KG1 (cell line): ENCODE data around the gene SNX1.
"Not testable (repeated sequence)": the region's sequence is repeated elsewhere in the genome, so short reads cannot be mapped to it uniquely, and the experiment has no call there.

Experiments used
- DNase-seq: peaks from one replicate; lab custom pipeline; 2025; lab: John Stamatoyannopoulos, UW

The SNX1 gene, protein sequence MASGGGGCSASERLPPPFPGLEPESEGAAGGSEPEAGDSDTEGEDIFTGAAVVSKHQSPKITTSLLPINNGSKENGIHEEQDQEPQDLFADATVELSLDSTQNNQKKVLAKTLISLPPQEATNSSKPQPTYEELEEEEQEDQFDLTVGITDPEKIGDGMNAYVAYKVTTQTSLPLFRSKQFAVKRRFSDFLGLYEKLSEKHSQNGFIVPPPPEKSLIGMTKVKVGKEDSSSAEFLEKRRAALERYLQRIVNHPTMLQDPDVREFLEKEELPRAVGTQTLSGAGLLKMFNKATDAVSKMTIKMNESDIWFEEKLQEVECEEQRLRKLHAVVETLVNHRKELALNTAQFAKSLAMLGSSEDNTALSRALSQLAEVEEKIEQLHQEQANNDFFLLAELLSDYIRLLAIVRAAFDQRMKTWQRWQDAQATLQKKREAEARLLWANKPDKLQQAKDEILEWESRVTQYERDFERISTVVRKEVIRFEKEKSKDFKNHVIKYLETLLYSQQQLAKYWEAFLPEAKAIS

DNA sequence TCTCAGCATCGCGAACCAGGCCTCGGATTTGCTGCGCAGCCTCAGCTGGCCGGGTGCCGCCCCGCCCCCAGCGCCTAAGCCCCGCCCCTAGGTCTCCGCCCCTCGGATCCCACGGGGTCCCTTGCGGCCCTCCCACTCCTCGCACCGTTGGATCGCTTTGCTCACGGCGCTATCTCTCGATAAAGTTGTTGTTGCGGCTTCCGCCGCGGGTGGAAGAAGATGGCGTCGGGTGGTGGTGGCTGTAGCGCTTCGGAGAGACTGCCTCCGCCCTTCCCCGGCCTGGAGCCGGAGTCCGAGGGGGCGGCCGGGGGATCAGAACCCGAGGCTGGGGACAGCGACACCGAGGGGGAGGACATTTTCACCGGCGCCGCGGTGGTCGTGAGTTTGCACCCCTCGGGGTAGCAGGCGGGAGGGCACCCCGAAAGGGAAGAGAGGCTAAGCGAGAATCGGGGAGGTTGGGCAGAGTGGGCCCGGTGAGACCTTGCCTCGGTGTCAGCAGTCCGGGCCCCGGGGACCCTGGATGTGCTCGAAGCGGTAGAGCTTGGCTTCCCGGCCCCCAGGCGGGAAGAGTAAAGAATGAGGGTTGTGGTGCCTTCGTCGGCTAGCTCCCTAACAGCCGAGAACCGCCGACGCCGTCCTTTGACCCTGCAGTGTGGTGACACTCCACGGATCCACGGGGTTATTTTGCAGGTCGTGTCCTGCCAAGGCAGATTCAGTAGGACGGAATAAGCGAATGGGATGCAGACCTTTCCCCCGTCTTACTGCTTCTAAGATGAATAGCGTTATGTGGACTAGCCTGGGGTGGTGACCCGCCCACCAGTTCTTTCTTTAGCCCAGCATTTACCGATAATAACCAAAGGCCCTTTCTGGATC, at the start of gene SNX1:
Gene SNX1 (plus strand): TSS at position 188 of the 873 bp plus-strand sequence. CDS start 32 bp downstream, at position 220.
- peak; percentile 81 for DNase-seq

DNA sequence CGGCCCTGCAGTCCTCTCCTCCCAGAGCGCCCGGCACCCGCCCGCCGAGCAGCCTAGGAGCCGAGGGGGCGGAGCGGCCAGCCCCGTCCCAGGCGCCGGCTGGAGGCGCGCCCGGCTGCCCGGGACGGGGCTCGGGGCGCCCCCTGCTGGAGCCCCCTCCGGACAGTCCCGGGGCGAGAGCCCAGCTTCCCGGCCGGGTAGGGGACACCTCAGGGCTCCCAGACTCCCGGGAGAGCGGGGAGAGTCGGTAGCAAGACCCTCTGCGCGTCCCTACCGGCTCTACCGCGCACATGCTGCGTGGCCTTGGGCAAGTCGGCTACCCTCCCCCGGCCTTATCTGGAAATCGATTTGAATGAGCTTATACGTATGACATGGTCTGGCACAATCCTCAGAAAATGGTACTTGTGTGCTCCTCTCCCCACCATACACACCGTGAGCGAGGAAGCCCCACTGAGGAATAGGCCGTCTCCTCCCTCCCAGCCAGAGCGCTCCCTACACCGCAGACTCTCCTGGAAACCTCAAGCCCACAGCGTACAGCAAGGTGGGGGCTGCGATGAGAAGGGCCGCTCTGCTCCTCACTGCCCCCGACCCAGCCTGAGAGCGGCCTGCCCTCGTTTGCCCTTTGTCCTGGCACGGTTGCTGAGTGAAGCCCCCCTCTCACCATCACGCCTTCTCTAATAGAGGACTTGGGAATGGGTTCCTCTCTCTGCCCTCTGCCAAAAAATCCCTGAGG, 49.2 kb upstream of the SNX1 start, which contains the start of gene DAPK2:
Gene DAPK2 (minus strand): TSS at position 65 of the 733 bp plus-strand sequence. CDS start 6,224 bp downstream, outside the sequence.
- peak; percentile 27 for DNase-seq

DNA sequence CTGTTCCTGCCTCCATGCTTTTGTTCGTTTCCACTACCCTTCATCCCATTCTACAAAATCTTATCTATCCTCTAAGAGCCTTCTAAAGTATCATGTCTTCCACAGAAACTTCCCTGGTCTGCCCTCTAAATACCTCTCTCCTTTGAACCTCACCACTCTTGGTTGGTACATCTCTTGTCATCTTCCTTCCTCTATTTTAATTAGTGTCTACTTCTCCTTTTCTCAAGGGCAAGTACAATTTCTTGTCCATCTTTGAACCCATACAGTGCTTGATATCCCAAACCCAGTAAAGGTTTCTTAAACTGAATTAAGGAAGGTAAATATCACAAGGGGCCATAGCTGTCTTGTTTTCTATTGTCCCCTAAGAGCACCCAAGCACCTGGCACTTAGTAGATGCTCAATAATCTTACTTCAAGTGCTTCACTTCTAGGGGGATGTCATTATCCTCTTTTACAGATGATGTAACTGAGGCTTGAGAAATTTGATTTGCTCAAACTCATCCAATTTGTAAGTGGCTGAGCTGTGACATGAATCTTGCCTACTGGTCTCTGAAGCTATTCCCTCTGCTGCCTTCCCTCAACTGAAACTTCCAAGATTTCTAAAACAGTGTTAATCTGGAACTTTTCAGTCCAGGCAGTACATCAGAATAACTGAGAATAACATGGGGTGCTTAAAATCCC, 46.9 kb upstream of the SNX1 start:
- DNase-seq = no peak

DNA sequence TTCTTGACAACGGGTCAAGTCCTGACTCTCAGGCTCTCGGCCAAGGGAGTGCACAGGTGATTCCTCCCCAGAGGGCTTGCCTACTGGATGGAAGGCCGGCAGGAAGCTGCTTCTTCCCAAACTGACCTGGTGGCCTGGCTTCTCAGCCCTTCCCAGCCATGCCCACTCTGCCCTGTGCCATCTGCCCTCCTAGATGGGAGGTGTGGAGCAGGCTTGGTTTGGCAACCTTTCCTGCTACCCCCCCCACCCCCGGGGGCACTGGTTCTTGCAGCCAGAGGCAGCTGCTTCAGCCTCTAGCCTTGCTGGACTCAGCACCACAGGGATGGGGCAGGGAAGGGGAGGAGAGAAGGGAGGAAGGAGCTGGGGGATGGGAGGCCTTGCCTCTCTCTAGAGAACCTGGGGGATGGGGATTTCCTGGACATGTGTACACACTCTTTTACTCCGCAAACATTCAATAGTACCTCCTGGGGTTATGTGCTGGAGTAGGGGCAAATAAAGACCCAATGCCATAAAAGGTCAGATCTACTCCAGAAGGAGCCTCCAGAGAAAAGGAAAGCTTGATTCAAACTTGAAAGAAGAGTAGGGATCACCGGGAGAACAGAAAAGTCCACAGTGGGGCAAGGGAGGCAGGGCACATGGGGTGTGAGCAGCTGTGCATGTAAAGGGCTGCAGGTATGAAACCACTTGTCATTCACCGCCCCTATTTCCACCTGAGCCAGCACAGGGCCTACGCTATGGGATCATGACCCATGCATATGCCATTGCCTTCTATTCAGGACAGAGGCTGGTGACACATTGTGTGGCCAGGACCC, 45.3 kb upstream of the SNX1 start:
- DNase-seq = no peak

DNA sequence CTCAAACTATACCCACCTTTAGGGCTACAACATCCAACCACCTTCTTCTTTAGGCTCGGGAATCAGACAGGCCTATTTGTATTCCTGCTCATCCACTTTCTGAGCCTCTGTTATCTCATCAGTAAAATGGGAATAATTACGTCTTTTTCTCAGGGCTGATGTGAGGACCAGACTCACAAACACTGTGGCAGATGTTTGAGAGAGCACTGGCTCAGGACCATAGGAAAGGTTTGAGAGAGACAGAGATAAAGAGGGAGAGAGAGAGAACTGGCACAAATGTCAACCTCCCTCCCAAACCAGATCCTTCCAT, 44.7 kb upstream of the SNX1 start:
- DNase-seq = no peak

DNA sequence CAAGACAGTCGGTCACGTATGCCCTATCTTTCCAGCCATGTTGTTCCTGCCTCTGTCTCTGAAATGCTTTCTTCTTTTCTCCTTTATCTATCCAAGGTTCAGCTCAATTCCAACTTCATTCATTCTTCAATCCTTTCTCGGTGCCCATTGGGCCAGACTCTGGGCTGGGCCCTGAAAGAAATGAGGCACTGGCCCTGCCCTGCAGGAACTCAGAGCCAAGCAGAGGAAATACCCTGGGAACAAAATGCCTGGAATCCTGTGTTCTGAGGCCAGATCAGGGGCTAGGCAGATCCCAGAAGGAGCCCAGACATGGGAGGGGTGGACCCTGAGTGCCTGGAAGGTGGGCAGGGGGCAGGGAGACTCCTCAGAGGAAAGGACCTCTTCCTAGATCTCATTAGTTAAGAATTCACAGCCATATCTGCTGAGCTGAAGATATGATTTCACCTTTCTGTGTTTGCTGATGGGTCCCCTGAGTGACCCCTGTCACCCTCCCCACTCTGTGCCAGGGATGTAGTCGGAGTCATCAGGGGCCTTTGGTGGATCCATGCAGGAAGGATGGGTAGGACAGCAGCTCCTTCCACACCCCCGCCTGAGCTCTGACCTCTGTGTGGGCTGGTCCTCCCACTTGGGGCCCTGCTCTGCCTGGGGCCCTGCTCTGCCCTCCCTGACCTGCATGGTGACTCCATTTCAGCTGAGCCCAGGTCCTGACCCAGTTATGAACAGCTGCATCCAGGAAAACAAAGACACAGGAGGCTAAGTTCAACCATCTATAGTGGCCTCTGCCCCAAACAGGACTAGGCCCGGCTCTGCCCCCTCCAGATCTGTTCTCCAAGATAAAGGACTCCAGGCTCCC, 44.1 kb upstream of the SNX1 start:
- DNase-seq = no peak

DNA sequence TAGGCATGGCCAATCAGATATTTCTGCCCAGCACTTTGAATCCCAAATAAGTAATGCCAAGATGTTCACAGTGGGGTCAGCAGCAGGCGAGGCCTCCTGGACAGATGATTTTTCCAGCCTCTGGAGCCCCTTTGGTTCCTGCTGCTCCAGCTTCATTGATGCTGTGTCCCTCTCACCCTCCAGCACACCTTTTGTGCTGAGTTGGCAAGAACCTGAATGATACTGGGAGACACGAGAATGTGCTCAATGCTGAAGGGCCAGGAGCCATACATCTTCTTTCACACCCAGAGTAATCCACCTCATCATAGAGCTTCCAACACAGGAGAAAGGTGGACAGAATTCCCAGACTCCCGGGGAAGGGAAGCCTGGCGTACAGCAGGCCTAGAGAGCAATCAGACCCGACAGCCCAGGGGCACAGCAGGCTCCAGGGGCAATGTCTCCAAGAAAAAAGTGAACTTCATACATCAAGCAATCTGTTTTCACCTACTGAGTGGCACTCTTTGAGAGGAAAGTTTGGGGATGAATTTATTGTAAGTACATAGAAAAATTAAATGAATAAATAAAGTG, 42.8 kb upstream of the SNX1 start:
- no peak for DNase-seq

DNA sequence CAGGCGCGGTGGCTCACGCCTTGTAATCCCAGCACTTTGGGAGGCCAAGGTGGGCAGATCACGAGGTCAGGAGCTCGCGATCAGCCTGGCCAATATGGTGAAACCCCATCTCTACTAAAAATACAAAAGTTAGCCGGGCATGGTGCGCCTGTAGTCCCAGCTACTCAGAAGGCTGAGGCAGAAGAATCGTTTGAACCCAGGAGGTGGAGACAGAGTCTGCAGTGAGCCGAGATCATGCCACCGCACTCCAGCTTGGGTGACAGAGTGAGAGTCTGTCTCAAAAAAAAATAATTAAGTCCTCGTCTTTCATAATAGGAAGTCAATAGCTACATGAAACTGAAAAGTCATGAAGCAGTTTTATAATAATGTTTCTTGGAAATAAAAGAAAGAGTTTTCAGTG, 42.1 kb upstream of the SNX1 start:
- DNase-seq = not testable (repeated sequence)

DNA sequence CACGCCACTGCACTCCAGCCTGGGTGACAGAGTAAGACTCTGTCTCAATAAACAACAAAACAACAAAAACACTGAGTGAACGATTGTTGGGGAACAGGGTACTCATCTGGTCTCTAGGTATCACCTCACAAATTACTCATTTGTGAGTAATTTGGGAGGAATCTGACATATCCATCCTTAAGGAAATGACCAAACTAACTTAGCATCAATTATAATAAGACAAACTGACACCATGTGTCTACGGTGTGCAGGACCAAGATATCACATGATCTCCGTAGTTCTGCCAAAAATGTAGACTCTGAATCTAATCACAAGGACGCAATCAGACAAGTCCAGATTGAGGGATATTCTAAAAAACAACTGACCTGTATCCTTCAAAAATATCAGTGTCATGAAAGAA, 37.5 kb upstream of the SNX1 start:
- DNase-seq = no peak

DNA sequence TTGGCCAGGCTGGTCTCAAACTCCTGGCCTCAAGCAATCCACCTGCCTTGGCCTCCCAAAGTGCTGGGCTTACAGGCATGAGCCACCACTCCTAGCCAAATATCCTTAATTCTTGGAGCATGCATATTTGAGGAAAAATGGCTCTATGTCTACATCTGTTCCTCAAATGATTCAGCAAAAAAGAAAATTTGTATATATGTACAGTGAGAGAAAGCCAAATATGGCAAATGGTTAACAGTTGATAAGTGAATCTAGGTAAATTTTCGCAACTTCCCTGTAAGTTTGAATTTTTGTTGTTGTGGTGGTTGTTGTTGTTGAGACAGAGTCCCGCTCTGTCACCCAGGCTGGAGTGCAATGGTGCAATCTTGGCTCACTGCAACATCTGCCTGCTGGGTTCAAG, 36.7 kb upstream of the SNX1 start:
- DNase-seq = not testable (repeated sequence)

DNA sequence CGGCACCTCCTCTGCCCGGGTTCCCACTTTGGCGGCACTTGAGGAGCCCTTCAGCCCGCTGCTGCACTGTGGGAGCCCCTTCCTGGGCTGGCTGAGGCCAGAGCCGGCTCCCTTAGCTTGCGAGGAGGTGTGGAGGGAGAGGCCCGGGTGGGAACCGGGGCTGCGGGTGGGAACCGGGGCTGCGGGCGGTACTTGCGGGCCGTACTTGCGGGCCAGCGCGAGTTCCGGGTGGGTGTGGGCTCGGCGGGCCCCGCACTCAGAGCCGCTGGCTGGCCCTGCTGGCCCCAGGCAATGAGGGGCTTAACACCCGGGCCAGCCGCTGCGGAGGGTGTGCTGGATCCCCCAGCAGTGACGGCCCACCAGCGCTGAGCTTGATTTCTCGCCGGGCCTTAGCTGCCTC, 35.1 kb upstream of the SNX1 start:
- DNase-seq = no peak

DNA sequence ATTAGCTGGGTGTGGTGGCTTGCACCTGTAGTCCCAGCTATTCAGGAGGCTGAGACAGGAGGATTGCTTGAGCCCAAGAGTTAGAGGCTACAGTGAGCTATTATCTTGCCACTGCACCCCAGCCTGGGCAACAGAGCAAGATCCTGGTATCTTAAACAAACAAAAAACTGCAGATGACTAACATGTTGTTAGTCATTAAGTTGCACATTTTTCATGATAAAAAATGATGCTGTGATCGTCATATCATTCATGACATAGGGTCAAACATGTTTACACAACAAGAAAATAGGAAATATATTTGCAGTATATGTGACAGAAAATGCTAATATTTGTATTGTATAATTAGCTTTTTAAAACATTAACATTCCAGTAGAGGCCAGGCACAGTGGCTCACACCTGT, 29.3 kb upstream of the SNX1 start:
- DNase-seq = no peak

DNA sequence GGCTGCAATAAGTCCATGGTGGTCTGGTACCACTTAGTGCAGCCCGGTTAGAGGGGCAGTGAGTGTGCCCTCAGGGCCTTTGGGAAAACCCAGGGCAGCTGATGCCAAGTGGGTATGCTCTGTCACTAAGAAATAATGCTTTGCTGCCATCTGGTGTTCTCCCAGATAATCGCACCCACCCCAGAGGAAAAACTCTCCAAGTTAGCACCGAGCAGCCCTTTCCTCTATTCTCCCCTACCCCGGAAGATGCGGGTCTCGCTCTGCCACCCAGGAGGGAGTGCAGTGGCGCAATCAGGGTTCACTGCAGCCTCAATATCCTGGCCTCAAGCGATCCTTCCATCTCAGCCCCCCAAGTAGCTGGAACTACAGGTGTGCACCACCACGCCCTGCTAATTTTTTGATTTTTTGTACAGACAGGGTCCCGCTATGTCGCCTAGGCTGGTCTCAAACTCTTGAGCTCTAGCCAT, 28.2 kb upstream of the SNX1 start:
- DNase-seq = peak; percentile 62

DNA sequence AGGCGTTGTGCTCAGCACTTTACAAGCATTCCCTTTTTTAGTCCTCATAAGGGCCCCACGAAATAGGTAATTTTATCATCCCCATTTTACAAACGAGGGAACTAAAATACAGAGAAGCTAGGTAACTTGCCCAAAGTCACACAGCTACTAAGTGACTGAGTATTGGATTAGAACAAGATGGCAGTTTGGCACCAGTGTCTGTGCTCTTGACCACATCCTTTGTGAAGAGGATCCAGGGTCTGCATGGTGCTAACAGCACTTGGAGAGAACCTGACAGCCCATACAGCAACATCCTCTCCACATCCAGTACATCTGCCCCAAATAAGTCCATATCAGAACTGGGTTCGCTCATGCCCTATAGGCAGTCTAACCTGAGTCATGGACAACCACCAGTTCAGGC, 27.6 kb upstream of the SNX1 start:
- DNase-seq = no peak

DNA sequence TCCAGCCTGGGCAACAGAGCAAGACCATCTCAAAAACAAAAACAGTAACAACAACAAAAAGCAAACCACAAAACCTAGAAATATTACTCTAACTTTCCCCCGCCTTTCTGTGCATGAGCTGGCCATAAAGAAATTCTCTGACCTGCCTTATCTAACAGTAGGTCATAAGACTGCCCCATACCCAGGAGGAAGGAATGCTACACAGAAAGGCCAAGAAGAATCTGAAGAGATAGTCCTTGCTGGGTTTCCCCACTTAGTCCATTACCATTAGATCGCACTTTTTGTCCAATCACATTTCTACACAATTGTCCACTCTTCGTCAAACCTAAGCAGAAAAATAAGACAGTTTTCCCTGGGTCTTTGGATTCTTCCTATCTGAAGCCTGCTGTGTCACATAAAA, 25.7 kb upstream of the SNX1 start:
- no peak for DNase-seq

DNA sequence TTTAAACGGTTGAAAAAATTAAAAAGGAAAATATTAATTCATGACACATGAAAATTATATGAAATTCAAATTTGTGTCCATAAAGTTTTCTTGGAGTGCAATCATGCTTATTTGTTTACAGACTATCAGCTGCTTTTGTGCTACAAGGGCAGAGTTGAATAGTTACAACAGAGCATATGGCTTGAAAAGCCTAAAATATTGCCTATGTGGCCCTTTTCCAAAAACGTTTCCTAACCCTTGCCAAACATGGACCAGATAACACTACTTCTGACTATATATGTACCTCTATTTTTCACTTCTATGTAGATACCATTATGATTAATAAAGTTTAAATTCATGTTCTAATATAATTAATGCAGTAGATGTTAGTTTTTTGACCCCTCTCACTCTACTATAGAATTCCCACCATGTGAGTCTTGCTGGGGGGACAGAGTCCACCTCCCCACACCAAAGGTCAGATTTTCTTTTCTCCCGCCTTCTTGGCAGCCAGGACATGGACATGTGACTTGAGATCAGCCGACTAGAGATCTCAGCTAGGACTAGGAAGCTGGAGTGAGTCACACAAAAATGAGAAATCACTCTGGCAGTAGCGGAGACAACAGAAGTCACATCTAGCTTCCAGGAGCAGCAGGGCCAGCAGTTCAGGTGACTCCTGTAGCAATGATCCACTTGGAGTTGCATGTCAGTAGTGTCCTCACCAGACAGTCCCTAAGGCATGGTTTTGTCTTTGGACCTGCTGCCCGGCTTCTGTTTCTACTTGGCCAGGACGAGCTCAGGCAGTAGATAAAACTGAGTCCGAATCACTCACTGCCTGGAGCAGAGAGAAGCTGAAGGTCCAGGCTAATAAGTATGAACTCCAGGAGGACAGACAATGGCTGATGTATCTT, 24.6 kb upstream of the SNX1 start:
- DNase-seq = no peak

DNA sequence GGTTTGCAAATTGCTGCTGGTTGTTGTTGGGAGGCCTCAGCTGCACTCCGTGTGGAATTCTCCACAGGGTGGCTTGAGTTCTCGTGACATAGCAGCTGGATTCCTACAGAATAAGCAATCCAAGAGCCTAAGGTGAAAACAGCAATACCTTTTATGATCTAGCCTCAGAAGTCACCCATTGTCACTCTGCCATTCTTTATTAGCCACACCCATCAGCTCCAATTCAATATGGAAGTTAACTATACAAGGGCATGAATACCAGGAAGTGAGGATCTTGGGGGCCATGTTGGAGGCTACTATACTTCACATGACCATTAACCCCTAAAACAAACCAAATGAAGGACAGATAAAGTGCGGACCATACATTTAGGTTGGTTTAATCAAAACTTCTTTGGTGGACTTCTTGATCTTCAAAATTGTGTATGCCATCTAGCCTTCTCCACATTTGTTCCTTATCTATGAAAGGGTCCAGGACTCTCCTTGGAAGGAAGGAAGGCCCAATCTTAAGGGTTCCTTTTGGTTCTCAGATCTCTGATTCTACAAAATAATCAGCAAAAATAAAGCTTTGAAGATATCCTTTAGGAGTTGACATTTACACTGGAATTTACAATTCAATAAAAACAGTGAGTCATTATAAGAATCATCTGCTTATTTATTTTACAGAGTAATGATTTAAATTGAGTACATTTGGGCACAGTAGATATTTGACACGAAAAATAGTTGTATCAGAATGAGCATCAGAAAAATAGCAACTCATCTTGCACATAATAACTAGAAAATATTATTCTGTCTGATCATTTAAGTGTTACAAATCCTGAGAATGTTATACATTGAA, 23.6 kb upstream of the SNX1 start:
- no peak for DNase-seq
